ENCODE results near the gene LRCH2.

DNA sequence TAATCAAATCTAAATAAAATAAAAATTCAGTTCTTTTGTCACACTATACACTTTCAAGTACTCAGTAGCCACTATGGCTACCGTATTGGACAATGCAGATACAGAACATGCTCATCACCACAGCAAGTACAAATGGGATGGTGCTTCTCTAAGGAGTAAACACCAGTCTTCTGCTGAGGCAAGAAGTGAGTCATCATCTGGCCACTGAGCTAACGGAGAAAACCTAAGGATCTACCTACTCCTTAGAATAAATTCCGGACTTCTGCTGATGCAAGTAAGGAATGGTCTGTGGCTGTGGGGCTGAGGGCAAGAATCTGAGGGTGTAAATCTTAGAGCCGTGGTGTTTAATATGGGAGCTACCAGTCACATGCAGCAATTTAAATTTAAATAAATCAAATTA is 56.0 kb downstream of the LRCH2 start:
- TF ChIP-seq TARDBP (IDR thresholded peaks at IDR 0.05) (no peak), SP1 (IDR thresholded peaks at IDR 0.05) (no peak), FOXK2 (IDR thresholded peaks at IDR 0.05) (no peak), BHLHE40 (IDR thresholded peaks at IDR 0.05; ENCODE audit: borderline replicate concordance) (no peak), FOXM1 (IDR thresholded peaks at IDR 0.05; ENCODE audit: borderline replicate concordance) (no peak), HDGF (IDR thresholded peaks at IDR 0.05; ENCODE audit: borderline replicate concordance) (no peak), SUZ12 (IDR thresholded peaks at IDR 0.05) (no peak), CTBP1 (IDR thresholded peaks at IDR 0.05; ENCODE audit: borderline replicate concordance) (no peak), ARNT (IDR thresholded peaks at IDR 0.05) (no peak)
- TF ChIP-seq, protein P1, sequence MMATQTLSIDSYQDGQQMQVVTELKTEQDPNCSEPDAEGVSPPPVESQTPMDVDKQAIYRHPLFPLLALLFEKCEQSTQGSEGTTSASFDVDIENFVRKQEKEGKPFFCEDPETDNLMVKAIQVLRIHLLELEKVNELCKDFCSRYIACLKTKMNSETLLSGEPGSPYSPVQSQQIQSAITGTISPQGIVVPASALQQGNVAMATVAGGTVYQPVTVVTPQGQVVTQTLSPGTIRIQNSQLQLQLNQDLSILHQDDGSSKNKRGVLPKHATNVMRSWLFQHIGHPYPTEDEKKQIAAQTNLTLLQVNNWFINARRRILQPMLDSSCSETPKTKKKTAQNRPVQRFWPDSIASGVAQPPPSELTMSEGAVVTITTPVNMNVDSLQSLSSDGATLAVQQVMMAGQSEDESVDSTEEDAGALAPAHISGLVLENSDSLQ (IDR thresholded peaks at IDR 0.05) = no peak
